GM10248 (cell line): ENCODE measurements around the gene CSF3.

ENCODE experiments used
- CTCF ChIA-PET: fragments of 300-600 bp; sonication (Branson Sonifier 250); formaldehyde crosslinking; extraction: SDS; loops from one replicate; lab custom pipeline; 2021; ENCODE audit warnings: antibody characterized with exemption; lab: Yijun Ruan, JAX
- POLR2A ChIA-PET: fragments of 350-650 bp; sonication (Branson Sonifier 250); formaldehyde crosslinking; extraction: SDS; loops from one replicate; lab custom pipeline; 2020; ENCODE audit warnings: antibody characterized with exemption; lab: Yijun Ruan, JAX
- DNase-seq: peaks from one replicate; pipeline ENCODE4 v3.0.0; 2012; ENCODE audit errors: extremely low spot score
- TF ChIP-seq, protein P1 (sequence below): IDR thresholded peaks from 2 replicates; pipeline ENCODE4 v1.5.1; 2012; ENCODE audit warnings: mild to moderate bottlenecking, low read depth; ENCODE audit errors: extremely low read depth, missing control alignments, control extremely low read depth

The CSF3 gene

DNA sequence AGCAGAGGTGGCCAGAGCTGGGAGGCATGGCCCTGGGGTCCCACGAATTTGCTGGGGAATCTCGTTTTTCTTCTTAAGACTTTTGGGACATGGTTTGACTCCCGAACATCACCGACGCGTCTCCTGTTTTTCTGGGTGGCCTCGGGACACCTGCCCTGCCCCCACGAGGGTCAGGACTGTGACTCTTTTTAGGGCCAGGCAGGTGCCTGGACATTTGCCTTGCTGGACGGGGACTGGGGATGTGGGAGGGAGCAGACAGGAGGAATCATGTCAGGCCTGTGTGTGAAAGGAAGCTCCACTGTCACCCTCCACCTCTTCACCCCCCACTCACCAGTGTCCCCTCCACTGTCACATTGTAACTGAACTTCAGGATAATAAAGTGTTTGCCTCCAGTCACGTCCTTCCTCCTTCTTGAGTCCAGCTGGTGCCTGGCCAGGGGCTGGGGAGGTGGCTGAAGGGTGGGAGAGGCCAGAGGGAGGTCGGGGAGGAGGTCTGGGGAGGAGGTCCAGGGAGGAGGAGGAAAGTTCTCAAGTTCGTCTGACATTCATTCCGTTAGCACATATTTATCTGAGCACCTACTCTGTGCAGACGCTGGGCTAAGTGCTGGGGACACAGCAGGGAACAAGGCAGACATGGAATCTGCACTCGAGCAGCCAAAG lies 2.3 kb downstream of the CSF3 start:
- DNase-seq, result no peak
- ChIA-PET POLR2A (interaction anchor here (0.6 kb wide), 1 partner anchor 222 kb away, joined by 3 read pairs; no protein-coding TSS in a partner anchor), CTCF (interaction anchor here (0.8 to 8.4 kb wide), 5 partner anchors 8 to 95 kb away, joined by 3 to 137 read pairs (median 4); no protein-coding TSS in a partner anchor)
- TF ChIP-seq, protein P1, sequence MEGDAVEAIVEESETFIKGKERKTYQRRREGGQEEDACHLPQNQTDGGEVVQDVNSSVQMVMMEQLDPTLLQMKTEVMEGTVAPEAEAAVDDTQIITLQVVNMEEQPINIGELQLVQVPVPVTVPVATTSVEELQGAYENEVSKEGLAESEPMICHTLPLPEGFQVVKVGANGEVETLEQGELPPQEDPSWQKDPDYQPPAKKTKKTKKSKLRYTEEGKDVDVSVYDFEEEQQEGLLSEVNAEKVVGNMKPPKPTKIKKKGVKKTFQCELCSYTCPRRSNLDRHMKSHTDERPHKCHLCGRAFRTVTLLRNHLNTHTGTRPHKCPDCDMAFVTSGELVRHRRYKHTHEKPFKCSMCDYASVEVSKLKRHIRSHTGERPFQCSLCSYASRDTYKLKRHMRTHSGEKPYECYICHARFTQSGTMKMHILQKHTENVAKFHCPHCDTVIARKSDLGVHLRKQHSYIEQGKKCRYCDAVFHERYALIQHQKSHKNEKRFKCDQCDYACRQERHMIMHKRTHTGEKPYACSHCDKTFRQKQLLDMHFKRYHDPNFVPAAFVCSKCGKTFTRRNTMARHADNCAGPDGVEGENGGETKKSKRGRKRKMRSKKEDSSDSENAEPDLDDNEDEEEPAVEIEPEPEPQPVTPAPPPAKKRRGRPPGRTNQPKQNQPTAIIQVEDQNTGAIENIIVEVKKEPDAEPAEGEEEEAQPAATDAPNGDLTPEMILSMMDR, result no peak

DNA sequence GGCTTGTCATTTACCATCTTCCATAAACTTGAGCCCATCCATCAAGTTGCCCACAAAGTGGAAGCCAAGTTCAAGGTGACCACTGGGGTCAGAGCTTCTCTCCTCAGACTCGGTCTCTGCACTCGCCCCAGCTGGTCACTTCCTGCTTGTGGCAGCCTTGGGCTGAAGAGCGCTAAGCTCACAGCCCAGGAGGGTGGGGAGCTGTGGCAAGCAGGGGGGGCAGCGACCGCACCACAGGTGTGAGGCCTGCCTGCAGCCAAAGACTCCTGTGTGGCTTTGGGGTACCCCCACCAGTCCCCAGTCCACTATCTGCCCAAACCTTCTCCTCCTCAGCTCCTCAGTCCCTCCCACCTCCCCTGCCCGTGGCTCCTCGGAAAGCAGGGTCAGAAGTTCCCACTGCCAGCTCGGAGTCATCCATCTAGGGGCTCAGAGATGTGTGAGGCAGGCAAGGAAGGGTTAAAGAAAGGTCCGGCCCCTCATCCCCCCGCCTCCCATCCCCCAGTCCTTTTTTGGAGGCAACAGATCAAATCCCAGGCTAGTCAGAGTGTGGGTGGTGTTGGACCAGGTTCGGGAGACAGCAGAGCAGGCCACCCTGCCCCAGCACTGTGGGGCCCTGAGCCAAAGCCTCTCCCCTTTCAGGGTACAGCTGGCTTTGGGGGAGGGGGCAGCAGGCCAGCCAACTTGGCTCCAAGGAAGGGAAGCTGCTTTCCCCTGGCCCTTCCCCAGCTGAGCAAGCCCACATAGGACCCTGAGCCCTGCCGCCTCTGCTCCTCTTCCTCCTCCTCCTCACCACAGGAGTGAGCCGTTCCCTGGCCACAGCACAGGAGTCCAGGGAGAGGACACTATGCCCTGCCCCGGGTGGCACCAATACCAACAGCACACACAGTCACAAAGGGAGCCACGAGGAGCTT lies 3.2 kb downstream of the CSF3 start:
- no peak for DNase-seq
- POLR2A ChIA-PET, result interaction anchor here (0.6 kb wide), 1 partner anchor 221 kb away, joined by 3 read pairs; no protein-coding TSS in a partner anchor

DNA sequence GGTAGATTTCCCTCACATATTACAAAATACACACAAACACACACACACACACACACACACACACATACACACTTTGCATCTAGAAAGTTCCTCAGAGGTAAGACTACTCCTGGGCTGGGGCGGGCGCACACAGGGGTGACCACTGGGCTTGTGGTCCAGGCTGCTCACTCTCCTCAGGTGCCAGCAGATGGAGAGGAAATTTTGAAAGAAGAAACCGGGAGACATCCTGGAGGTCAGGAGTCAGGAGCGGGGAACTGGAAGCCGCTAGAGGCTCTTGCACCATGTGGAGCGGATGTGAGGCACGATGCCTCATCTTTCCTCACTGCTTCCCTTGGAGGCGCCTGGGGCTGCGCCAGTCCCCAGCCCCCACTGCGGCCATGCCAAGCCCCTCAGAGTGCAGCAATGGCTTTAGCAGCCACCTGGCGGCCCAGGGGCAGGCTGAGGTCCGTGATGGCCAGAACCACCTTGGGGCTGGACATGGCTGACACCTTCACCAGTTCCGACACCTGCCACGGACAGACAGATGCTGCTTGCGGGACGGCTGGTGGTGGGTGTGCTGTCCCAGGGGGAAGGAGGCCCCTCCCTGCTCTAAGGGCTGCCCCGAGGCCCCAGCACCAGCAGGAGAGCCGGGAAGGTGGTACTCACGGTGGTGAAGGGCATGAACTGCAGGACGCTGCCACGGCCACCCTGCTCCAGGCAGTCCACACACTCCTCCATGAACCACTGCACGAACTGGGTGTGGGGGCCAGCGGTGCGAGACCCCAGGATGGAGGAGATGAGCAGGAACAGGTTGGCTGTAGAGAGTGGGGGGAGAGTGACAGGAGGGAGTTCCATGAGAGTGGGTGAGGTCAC lies 4.1 kb downstream of the CSF3 start:
- TF ChIP-seq, protein P1, result no peak
- POLR2A ChIA-PET, result no interaction called here
- CTCF ChIA-PET, result interaction anchor here (1.0 to 8.4 kb wide), 4 partner anchors 10 to 398 kb away, joined by 3 to 137 read pairs (median 4); no protein-coding TSS in a partner anchor
- no peak for DNase-seq

More for the DNA sequence above, 3.2 kb downstream of the CSF3 start:
- CTCF ChIA-PET, result interaction anchor here (0.8 to 8.4 kb wide), 9 partner anchors 9 to 397 kb away, joined by 3 to 137 read pairs (median 3); no protein-coding TSS in a partner anchor
- TF ChIP-seq, protein P1, result no peak

DNA sequence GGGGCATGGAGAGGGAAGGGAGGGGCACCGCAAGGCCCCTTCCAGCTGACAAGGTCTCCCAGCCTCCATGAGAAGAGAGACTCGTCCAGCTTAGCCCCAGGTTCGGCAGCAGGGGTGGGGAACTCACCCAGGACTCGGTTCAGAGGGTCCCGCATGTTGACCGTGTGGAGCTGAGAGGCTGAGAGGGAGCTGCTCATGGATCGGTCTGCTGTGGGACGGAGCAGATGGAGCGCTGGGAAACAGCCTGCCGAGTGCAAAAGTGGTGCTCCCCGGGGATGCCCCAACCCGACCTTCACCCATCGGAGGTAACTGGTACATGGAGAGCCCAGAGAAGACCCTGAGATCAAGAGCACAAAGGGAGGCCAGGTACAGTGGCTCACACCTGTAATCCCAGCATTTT lies 4.9 kb downstream of the CSF3 start:
- ChIA-PET POLR2A (no interaction called here), CTCF (interaction anchor here (1.0 to 1.1 kb wide), 2 partner anchors 34 to 152 kb away, joined by 3 read pairs; partner anchors contain the start of gene MED24)
- no peak for DNase-seq
- TF ChIP-seq, protein P1, result no peak

DNA sequence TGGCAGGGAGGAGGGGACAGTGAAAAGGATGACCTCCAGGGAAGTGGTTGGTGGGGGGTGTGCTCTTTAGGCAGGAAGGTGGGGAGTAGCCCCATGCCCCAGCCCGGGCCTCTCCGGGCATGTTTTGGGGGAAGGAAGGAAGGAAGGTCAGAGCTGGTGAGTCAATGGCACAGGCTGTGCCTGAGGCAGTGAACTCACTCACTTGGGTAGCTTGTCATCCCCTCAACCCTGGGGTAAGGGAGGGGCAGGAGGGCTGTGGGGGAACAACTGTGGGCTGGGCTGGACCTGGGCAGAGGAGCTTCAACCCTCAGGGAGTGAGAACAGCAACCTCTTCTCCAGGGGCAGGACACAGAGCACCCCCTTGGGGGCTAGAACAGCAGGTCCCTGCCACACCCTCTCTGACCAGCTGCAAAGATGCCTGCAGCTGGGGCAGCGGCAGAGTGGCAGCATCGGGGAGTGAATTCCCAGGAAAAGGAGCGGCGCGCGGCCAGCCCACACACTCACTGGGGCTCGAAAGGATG lies 6.3 kb downstream of the CSF3 start:
- ChIA-PET CTCF (interaction anchor here (0.9 to 2.5 kb wide), 10 partner anchors 9 to 334 kb away, joined by 3 to 7 read pairs (median 4); partner anchors contain the start of gene PSMD3), POLR2A (no interaction called here)
- DNase-seq, result no peak
- TF ChIP-seq, protein P1, result no peak

DNA sequence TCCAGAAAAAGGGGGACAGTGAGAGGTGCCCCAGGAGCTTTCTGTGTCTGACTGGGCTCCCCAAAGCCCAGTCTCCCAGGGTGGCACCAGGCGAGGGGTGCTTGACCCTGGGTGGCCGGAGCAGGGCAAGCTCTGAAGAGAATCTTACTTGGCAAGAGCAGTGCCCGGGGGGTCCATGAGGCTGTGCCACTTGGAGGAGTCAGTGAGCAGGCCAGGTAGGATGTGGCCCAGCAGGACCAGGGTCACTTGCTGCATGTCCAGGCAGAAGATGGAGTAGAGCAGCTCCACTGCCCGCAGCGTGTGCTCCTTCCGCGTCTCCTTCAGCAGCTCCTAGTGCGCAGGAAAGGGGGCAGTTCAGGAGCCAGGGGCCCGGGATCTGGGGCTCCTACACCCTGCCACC lies 7.3 kb downstream of the CSF3 start:
- TF ChIP-seq, protein P1, result no peak

More for the DNA sequence above, 7.3 kb downstream of the CSF3 start:
- DNase-seq, result no peak
- ChIA-PET CTCF (interaction anchor here (1.2 to 2.5 kb wide), 6 partner anchors 10 to 333 kb away, joined by 3 to 7 read pairs (median 5); no protein-coding TSS in a partner anchor), POLR2A (no interaction called here)
